Endothelial cell of umbilical vein (primary cell): ENCODE data around the gene S100A13. TPM values are rescaled to one million over a fixed set of nuclear protein-coding genes. Genes with fewer than 3 reads are reported as not detected.

ENCODE experiments used
- BruUV-seq: library from RNA; stranded (reverse); fragments of 400-500 nt; replicated peaks from 2 replicates; lab custom pipeline; 2021; lab: Mats Ljungman, UMichigan
- CTCF ChIA-PET: fragments of 300-600, 350-600 bp; sonication (Branson Sonifier 250); formaldehyde crosslinking; loops from one replicate; lab custom pipeline; 2021; ENCODE audit warnings: antibody characterized with exemption, inconsistent platforms; lab: Charles Lee
- POLR2A ChIA-PET: fragments of 300-600, 350-600 bp; sonication (Branson Sonifier 250); formaldehyde crosslinking; loops from one replicate; lab custom pipeline; 2021; ENCODE audit warnings: antibody characterized with exemption, inconsistent platforms; lab: Charles Lee
- DNase-seq: peaks from one replicate; pipeline ENCODE4 v3.0.0-alpha.2; 2011; ENCODE audit warnings: low read depth, low spot score
- FAIRE-seq: peaks from 2 replicates; lab custom pipeline; 2011; peaks lifted over from hg19 to GRCh38; lab: Jason Lieb, UNC
- H2AFZ ChIP-seq: 2 replicates; pipeline ENCODE4 v1.6.0; 2012; ENCODE audit warnings: low read depth, low read length, control low read depth, inconsistent platforms
- H3K27ac ChIP-seq: 2 replicates; pipeline ENCODE4 v1.5.1; 2011; ENCODE audit warnings: low read depth, mild to moderate bottlenecking, control low read depth, low read length, moderate library complexity; ENCODE audit not compliant: insufficient read depth
- H3K27me3 ChIP-seq, 2 experiments: 2 replicates each; pipeline versions ENCODE4 v1.6.0 to v1.6.1; 2011; ENCODE audit warnings: low read length in 2 of 2, mixed read lengths in 1 of 2; ENCODE audit not compliant: control insufficient read depth in 2 of 2, insufficient read depth in 2 of 2
- H3K36me3 ChIP-seq, 2 experiments: 2 replicates in 1 of 2; 3 replicates in 1 of 2; pipeline ENCODE4 v1.5.1; 2011; ENCODE audit warnings: low read length in 2 of 2, mild to moderate bottlenecking in 1 of 2, moderate library complexity in 1 of 2; ENCODE audit not compliant: control insufficient read depth in 2 of 2, insufficient read depth in 2 of 2; ENCODE audit errors: extremely low read depth in 1 of 2
- H3K4me1 ChIP-seq: 3 replicates; pipeline ENCODE4 v1.5.1; 2011; ENCODE audit warnings: mild to moderate bottlenecking, low read length; ENCODE audit not compliant: control insufficient read depth, insufficient read depth; ENCODE audit errors: extremely low read depth
- H3K4me2 ChIP-seq: 2 replicates; pipeline ENCODE4 v1.6.1; 2011; ENCODE audit warnings: low read length, control low read depth, mixed read lengths; ENCODE audit not compliant: insufficient read depth
- H3K4me3 ChIP-seq, 3 experiments: fragments of 200-600 bp in 1 of 3; sonication (generic), shearing (Covaris generic) in 1 of 3; replicated peaks in 1 of 3; 2 replicates each; pipeline ENCODE4 v1.5.1; 2011 to 2016; ENCODE audit warnings: control low read depth in 3 of 3, low read length in 3 of 3, mild to moderate bottlenecking in 2 of 3, inconsistent platforms in 1 of 3, low read depth in 1 of 3, moderate library complexity in 1 of 3; ENCODE audit not compliant: insufficient read depth in 1 of 3
- H3K79me2 ChIP-seq: 2 replicates; pipeline ENCODE4 v1.6.0; 2012; ENCODE audit warnings: low read length, inconsistent platforms; ENCODE audit not compliant: control insufficient read depth, insufficient read depth
- H3K9ac ChIP-seq: replicated peaks from 2 replicates; pipeline ENCODE3; 2011; ENCODE audit warnings: low read length, control low read depth; ENCODE audit not compliant: insufficient read depth; ENCODE audit errors: extremely low read depth
- H3K9me1 ChIP-seq: replicated peaks from 3 replicates; pipeline ENCODE4 v1.6.0; 2011; ENCODE audit warnings: mild to moderate bottlenecking, low read length; ENCODE audit not compliant: control insufficient read depth, insufficient read depth; ENCODE audit errors: extremely low read depth
- H3K9me3 ChIP-seq: replicated peaks from 2 replicates; pipeline ENCODE4 v1.5.1; 2012; ENCODE audit warnings: low read length, inconsistent platforms; ENCODE audit not compliant: control insufficient read depth, insufficient read depth
- H4K20me1 ChIP-seq: replicated peaks from 2 replicates; pipeline ENCODE3; 2011; ENCODE audit warnings: mild to moderate bottlenecking, low read length; ENCODE audit not compliant: control insufficient read depth, insufficient read depth; ENCODE audit errors: extremely low read depth
- CTCF ChIP-seq, 2 donors: IDR thresholded peaks; 1 replicate in 1 of 2; 2 replicates in 1 of 2; pipeline ENCODE4 v1.5.1; 2011; ENCODE audit warnings: low read length in 2 of 2, mild to moderate bottlenecking in 2 of 2, moderate library complexity in 2 of 2, control low read depth in 1 of 2, inconsistent platforms in 1 of 2, low read depth in 1 of 2; ENCODE audit not compliant: insufficient read depth in 1 of 2; ENCODE audit errors: extremely low read depth in 1 of 2
- EZH2 ChIP-seq: IDR thresholded peaks from 2 replicates; pipeline ENCODE4 v1.6.1; 2012; ENCODE audit warnings: borderline replicate concordance, low read depth, mild to moderate bottlenecking, moderate library complexity, low read length, inconsistent platforms; ENCODE audit not compliant: severe bottlenecking
- FOS ChIP-seq: IDR thresholded peaks from 2 replicates; pipeline ENCODE4 v1.6.1; 2011; ENCODE audit warnings: mild to moderate bottlenecking, low read length, moderate library complexity, borderline replicate concordance; ENCODE audit not compliant: insufficient read depth
- GATA2 ChIP-seq: IDR thresholded peaks from 2 replicates; pipeline ENCODE4 v1.7.0; 2011; ENCODE audit warnings: low read depth, mild to moderate bottlenecking, moderate library complexity, mixed read lengths, low read length; ENCODE audit not compliant: insufficient read length, insufficient read depth
- JUN ChIP-seq: IDR thresholded peaks from 2 replicates; pipeline ENCODE4 v1.6.1; 2011; ENCODE audit warnings: borderline replicate concordance, low read depth; ENCODE audit not compliant: insufficient read length, insufficient read depth
- MYC ChIP-seq: IDR thresholded peaks from one replicate; pipeline ENCODE4 v1.6.1; 2011; ENCODE audit warnings: mild to moderate bottlenecking, low read depth, low read length
- POLR2A ChIP-seq: IDR thresholded peaks from 2 replicates; pipeline ENCODE4 v1.6.1; 2012; ENCODE audit warnings: low read depth, mild to moderate bottlenecking, control low read depth, low read length
- POLR2AphosphoS5 ChIP-seq: IDR thresholded peaks from 2 replicates; pipeline ENCODE4 v1.6.1; 2012; ENCODE audit warnings: low read depth, mild to moderate bottlenecking, control low read depth, low read length, moderate library complexity; ENCODE audit not compliant: insufficient read depth
- dilution Hi-C: fragments of 300-500 bp; cut with MboI; formaldehyde crosslinking; loops from one replicate; pipeline ENCODE4 v1.15.0; 2019; ENCODE audit warnings: low sequenced_read_pairs; ENCODE audit not compliant: extremely low pct_ligation_motif_present
- intact Hi-C: fragments of 100-400 bp; cut with micrococcal nuclease; formaldehyde crosslinking; loops from one replicate; pipeline ENCODE4 v1.10.0; 2022
- polyA plus RNA-seq, 4 experiments: library from polyadenylated mRNA; depleted of rRNA in 3 of 4; stranded (reverse) in 3 of 4; unstranded in 1 of 4; fragments of >200 nt; gene quantifications; 2 replicates each; pipeline versions ENCODE4 v1.2.1 to v1.2.3, GENCODE V29; 2011 to 2012; ENCODE audit warnings: missing spikeins in 1 of 4
- total RNA-seq: library from RNA; stranded (reverse); gene quantifications from 2 replicates; pipeline ENCODE4 v1.2.3, GENCODE V29; 2021
- TF ChIP-seq, protein P1 (sequence below): IDR thresholded peaks from 2 replicates; pipeline ENCODE4 v1.6.1; 2011; ENCODE audit not compliant: insufficient read depth, insufficient read length

The S100A13 gene
- total and polyA plus RNA-seq, 2 donors (not counting 3 experiments of a cell fraction or from before 2014, with no cell fraction given) = 155 to 360 TPM

- dilution Hi-C loops = no loop called here
- Histone ChIP-seq H2AFZ (no peak overlapping the region), H3K4me1 (peaks cover 37% of the 10 kb centered on the region), H3K79me2 (no peaks in the 10 kb centered on the region), H3K4me2 (no peak overlapping the region), H3K9ac (no peak overlapping the region), H3K36me3 (no peaks in the 10 kb centered on the region), H3K27me3 (no peaks in the 10 kb centered on the region), H4K20me1 (no peaks in the 10 kb centered on the region), H3K9me1 (no peaks in the 10 kb centered on the region), H3K4me3 (no peak overlapping the region), H3K9me3 (no peaks in the 10 kb centered on the region), H3K27ac (no peak overlapping the region)
- POLR2A ChIA-PET = no interaction called here
- CTCF ChIA-PET = interaction anchor here (1.0 to 6.3 kb wide), 7 partner anchors 8 to 158 kb away, joined by 3 to 216 read pairs (median 19); partner anchors contain the start of genes INTS3, S100A1, S100A13 and S100A6
- no TSS peak for BruUV-seq
- TF ChIP-seq GATA2 = no peak
- TF ChIP-seq POLR2A = no peak
- no peak for TF ChIP-seq POLR2AphosphoS5
- no peak for TF ChIP-seq MYC
- TF ChIP-seq EZH2 = no peak
- TF ChIP-seq JUN = no peak
- TF ChIP-seq, protein P1, sequence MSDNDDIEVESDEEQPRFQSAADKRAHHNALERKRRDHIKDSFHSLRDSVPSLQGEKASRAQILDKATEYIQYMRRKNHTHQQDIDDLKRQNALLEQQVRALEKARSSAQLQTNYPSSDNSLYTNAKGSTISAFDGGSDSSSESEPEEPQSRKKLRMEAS = no peak
- TF ChIP-seq CTCF (IDR thresholded peaks at IDR 0.05; ENCODE audit: extremely low read depth in 1 of 2, insufficient read depth in 1 of 2, low read depth in 1 of 2, low read length in 2 of 2) = no peak
- no peak for TF ChIP-seq FOS
- DNase-seq = no peak
- intact Hi-C loops = loop anchor here (2.0 kb wide), 1 partner anchor 217 kb away; no protein-coding TSS in a partner anchor
- no peak for FAIRE-seq
Observed at GRCh38 chr1:153569465-153569864, 57.8 kb downstream of the S100A13 start.

Other genes with a start within 250 kb of the S100A13 start
- gene S100A8, start 236.4 kb downstream of the S100A13 start, total RNA-seq = not detected in 2 replicates
- not detected in 2 replicates for gene S100A8, start 236.4 kb downstream of the S100A13 start, polyA plus RNA-seq
- not detected in 2 replicates for gene S100A7A, start 211.0 kb downstream of the S100A13 start, total RNA-seq
- not detected in 2 replicates for gene S100A7A, start 211.0 kb downstream of the S100A13 start, polyA plus RNA-seq
- gene S100A7, start 166.9 kb downstream of the S100A13 start, total RNA-seq = not detected in 2 replicates
- not detected in 2 replicates for gene S100A7, start 166.9 kb downstream of the S100A13 start, polyA plus RNA-seq
- gene S100A6, start 91.5 kb downstream of the S100A13 start, total RNA-seq = 908 and 937 TPM in 2 replicates
- 552 and 1,048 TPM in 2 replicates for gene S100A6, start 91.5 kb downstream of the S100A13 start, polyA plus RNA-seq
- not detected in 2 replicates for gene S100A5, start 86.6 kb downstream of the S100A13 start, total RNA-seq
- not detected in 2 replicates for gene S100A5, start 86.6 kb downstream of the S100A13 start, polyA plus RNA-seq
- gene S100A4, start 81.7 kb downstream of the S100A13 start, total RNA-seq = not detected in 2 replicates
- gene S100A4, start 81.7 kb downstream of the S100A13 start, polyA plus RNA-seq = 0.62 and 1.1 TPM in 2 replicates
- 0.42 TPM in 1 of 2 replicates, not detected in the other for gene S100A3, start 78.2 kb downstream of the S100A13 start, total RNA-seq
- gene S100A3, start 78.2 kb downstream of the S100A13 start, polyA plus RNA-seq = 1.3 and 1.9 TPM in 2 replicates
- gene S100A2, start 61.7 kb downstream of the S100A13 start, total RNA-seq = 4.0 and 4.4 TPM in 2 replicates
- 3.9 and 4.3 TPM in 2 replicates for gene S100A2, start 61.7 kb downstream of the S100A13 start, polyA plus RNA-seq
- 545 and 701 TPM in 2 replicates for gene S100A16, start 14.4 kb downstream of the S100A13 start, total RNA-seq
- 1,770 and 2,016 TPM in 2 replicates for gene S100A16, start 14.4 kb downstream of the S100A13 start, polyA plus RNA-seq
- gene S100A14, start 11.2 kb downstream of the S100A13 start, total RNA-seq = 0.35 TPM in 1 of 2 replicates, not detected in the other
- 0.10 TPM in 1 of 2 replicates, not detected in the other for gene S100A14, start 11.2 kb downstream of the S100A13 start, polyA plus RNA-seq
- not detected in 2 replicates for gene S100A1, start 929 bp upstream of the S100A13 start, total RNA-seq
- not detected in 2 replicates for gene S100A1, start 929 bp upstream of the S100A13 start, polyA plus RNA-seq
- 72.1 and 74.4 TPM in 2 replicates for gene CHTOP, start 6.6 kb upstream of the S100A13 start, total RNA-seq
- gene CHTOP, start 6.6 kb upstream of the S100A13 start, polyA plus RNA-seq = 47.1 and 62.0 TPM in 2 replicates
- 36.5 and 36.8 TPM in 2 replicates for gene SNAPIN, start 31.2 kb upstream of the S100A13 start, total RNA-seq
- gene SNAPIN, start 31.2 kb upstream of the S100A13 start, polyA plus RNA-seq = 47.3 and 55.1 TPM in 2 replicates
- 271 TPM in 2 replicates for gene ILF2, start 43.5 kb upstream of the S100A13 start, total RNA-seq
- gene ILF2, start 43.5 kb upstream of the S100A13 start, polyA plus RNA-seq = 289 and 303 TPM in 2 replicates
- 9.8 and 10.5 TPM in 2 replicates for gene NPR1, start 51.2 kb upstream of the S100A13 start, total RNA-seq
- gene NPR1, start 51.2 kb upstream of the S100A13 start, polyA plus RNA-seq = 13.3 and 13.8 TPM in 2 replicates
- gene INTS3, start 100.5 kb upstream of the S100A13 start, total RNA-seq = 56.1 and 63.1 TPM in 2 replicates
- 61.9 and 75.9 TPM in 2 replicates for gene INTS3, start 100.5 kb upstream of the S100A13 start, polyA plus RNA-seq
- gene SLC27A3, start 147.9 kb upstream of the S100A13 start, total RNA-seq = 26.5 and 26.6 TPM in 2 replicates
- gene SLC27A3, start 147.9 kb upstream of the S100A13 start, polyA plus RNA-seq = 34.3 and 40.1 TPM in 2 replicates